Sigmoid colon (tissue), 3 donors: Measurements from ENCODE around the gene GPAT2.

Experiments used
- POLR2A ChIP-seq, 2 donors: fragments of 450-650 bp; IDR thresholded peaks; one replicate each; pipeline ENCODE4 v1.6.1; 2016; ENCODE audit warnings: antibody characterized with exemption in 2 of 2, mild to moderate bottlenecking in 2 of 2, moderate library complexity in 2 of 2
- TF ChIP-seq, protein P1 (sequence below), 4 experiments: fragments of 450-650 bp in 3 of 4; fragments of 200-600 bp in 1 of 4; IDR thresholded peaks; one replicate each; pipeline ENCODE4 v1.5.1; 2016 to 2019; ENCODE audit warnings: antibody characterized with exemption in 4 of 4, mild to moderate bottlenecking in 3 of 4, moderate library complexity in 2 of 4

DNA sequence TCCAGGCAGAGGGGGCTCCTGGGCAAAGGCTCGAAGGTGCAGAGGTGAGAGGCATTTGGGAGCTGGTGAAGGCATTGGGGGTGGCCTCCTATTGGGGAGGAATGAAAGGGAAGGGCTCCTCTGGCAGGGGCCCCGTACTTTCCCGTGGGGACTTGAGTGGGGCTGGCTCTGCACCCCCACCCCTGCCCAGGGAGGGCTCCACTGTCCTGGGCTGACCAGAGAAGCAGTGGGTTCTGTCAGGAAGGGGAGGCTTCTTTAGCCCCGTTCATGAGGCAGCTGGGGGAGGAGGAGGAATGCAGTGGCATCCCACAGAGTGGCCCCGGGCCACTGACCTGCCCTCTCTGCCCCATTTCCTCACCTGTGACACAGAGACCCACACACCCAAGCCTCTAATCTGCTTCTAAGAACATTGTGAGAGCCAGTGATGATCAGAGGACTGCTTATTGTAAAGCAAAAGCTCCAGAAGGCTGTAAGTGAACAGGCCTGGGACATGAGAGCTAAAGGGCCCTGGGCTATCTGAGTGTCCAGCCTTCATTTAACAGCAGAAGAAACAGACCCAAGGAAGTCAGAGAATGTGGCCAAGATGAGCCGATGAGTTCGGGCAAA lies 38.6 kb upstream of the GPAT2 start:
- TF ChIP-seq, protein P1, sequence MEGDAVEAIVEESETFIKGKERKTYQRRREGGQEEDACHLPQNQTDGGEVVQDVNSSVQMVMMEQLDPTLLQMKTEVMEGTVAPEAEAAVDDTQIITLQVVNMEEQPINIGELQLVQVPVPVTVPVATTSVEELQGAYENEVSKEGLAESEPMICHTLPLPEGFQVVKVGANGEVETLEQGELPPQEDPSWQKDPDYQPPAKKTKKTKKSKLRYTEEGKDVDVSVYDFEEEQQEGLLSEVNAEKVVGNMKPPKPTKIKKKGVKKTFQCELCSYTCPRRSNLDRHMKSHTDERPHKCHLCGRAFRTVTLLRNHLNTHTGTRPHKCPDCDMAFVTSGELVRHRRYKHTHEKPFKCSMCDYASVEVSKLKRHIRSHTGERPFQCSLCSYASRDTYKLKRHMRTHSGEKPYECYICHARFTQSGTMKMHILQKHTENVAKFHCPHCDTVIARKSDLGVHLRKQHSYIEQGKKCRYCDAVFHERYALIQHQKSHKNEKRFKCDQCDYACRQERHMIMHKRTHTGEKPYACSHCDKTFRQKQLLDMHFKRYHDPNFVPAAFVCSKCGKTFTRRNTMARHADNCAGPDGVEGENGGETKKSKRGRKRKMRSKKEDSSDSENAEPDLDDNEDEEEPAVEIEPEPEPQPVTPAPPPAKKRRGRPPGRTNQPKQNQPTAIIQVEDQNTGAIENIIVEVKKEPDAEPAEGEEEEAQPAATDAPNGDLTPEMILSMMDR (IDR thresholded peaks at IDR 0.05): no peak
- TF ChIP-seq POLR2A (IDR thresholded peaks at IDR 0.05): no peak
